HFFc6 (cell line): ENCODE measurements around the gene FBXW12. TPM values are rescaled to one million over a fixed set of nuclear protein-coding genes. Genes with fewer than 3 reads are reported as not detected.

ENCODE experiments used
- DNase-seq: peaks from one replicate; pipeline ENCODE4 v3.0.0-alpha.2; 2018
- H3K27ac Mint-ChIP-seq: 2 replicates; pipeline ENCODE4 v1.8.0; 2020; ENCODE audit warnings: mild to moderate bottlenecking, mixed read lengths
- H3K27me3 Mint-ChIP-seq: 2 replicates; pipeline ENCODE4 v1.8.0; 2021; ENCODE audit warnings: mild to moderate bottlenecking, moderate library complexity, mixed read lengths; ENCODE audit not compliant: insufficient read depth
- H3K36me3 Mint-ChIP-seq: 2 replicates; pipeline ENCODE4 v1.8.0; 2021; ENCODE audit warnings: low read depth, mixed read lengths
- H3K4me1 Mint-ChIP-seq: 2 replicates; pipeline ENCODE4 v1.8.0; 2020; ENCODE audit warnings: low read depth, mixed read lengths
- H3K4me3 Mint-ChIP-seq: 2 replicates; pipeline ENCODE4 v1.8.0; 2020; ENCODE audit warnings: mild to moderate bottlenecking, moderate library complexity, mixed read lengths
- H3K9me3 Mint-ChIP-seq: 2 replicates; pipeline ENCODE4 v1.8.0; 2020; ENCODE audit warnings: mild to moderate bottlenecking, mixed read lengths
- total RNA-seq, 6 experiments: library from RNA; stranded (reverse); fragmentation: NEBNext Ultra II Directional; extraction: Animal tissue kit (Norgen Biotek cat#: 25700); gene quantifications; 2 replicates in 1 of 6; 3 replicates in 5 of 6; pipeline ENCODE4 v1.2.3, GENCODE V29; 2021
- TF ChIP-seq, protein P1 (sequence below): fragments of 200-600 bp; sonication (generic); IDR thresholded peaks from 2 replicates; pipeline ENCODE4 v1.5.0; 2021; ENCODE audit warnings: antibody characterized with exemption, mild to moderate bottlenecking

Gene FBXW12
- total RNA-seq, 6 experiments from 2014 or later, result not detected

DNA sequence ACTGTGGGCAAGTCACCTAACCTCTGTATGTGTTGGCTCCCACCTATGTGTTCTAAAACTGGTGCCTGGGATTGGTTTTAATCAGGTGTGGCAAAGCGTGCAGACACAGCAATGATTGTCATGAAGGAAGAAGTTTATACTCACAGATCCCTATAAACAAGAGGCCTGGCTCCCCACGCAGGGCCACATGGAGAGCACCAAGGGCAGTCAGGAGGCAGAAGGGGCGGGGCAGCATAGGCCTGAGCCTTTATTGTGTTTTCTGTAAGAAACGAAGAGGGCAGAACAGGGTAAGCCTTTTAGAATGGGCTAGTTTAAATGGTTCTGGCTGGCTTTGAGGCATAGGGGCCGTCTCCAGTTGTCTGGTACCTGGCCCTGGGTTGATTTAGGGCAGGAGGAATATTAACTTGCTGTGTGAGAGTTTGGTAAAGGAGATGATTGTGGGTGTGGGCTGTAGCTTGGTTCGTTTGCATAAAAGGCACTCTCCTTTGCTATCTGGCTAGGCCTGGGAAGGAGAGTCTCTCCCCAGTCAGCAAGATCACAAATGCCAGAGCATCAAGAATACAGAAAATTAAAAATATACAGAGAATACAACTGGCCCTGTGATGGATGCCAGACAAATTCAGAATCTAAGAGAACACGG lies 2.2 kb upstream of the FBXW12 start:
- H3K27me3 Mint-ChIP-seq, result peaks cover 34% of the 10 kb centered on the region
- TF ChIP-seq, protein P1, sequence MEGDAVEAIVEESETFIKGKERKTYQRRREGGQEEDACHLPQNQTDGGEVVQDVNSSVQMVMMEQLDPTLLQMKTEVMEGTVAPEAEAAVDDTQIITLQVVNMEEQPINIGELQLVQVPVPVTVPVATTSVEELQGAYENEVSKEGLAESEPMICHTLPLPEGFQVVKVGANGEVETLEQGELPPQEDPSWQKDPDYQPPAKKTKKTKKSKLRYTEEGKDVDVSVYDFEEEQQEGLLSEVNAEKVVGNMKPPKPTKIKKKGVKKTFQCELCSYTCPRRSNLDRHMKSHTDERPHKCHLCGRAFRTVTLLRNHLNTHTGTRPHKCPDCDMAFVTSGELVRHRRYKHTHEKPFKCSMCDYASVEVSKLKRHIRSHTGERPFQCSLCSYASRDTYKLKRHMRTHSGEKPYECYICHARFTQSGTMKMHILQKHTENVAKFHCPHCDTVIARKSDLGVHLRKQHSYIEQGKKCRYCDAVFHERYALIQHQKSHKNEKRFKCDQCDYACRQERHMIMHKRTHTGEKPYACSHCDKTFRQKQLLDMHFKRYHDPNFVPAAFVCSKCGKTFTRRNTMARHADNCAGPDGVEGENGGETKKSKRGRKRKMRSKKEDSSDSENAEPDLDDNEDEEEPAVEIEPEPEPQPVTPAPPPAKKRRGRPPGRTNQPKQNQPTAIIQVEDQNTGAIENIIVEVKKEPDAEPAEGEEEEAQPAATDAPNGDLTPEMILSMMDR, result no peak
- peaks cover 2% of the 10 kb centered on the region; the same call in 1 of the 2 replicates for H3K9me3 Mint-ChIP-seq
- no peak for DNase-seq
- H3K27ac Mint-ChIP-seq, result no peak overlapping the region
- no peak overlapping the region for H3K4me3 Mint-ChIP-seq
- no peaks in the 10 kb centered on the region for H3K4me1 Mint-ChIP-seq
- H3K36me3 Mint-ChIP-seq, result peaks cover 2% of the 10 kb centered on the region; the same call in 1 of the 2 replicates

DNA sequence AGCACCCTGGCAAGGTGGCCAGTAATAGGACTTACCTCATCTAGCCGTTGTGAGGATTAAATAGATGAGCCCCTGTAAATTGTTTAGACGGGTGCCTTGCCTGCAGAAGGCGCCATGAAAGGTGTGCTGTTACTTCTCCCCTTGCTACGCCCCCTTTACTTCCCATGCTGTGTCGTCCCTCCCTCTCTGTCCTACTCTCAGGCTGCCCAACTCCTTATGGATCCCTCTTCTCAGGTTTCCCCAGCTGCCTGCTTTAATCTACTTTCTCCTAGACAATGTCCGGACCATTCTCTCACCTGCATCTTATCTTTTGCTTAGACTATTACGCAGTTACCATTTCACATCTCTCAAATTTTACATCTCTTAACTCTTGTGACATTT lies 1.7 kb upstream of the FBXW12 start:
- H3K9me3 Mint-ChIP-seq, result no peaks in the 10 kb centered on the region
- no peaks in the 10 kb centered on the region for H3K36me3 Mint-ChIP-seq
- no peak for DNase-seq
- H3K27ac Mint-ChIP-seq, result no peak overlapping the region
- TF ChIP-seq, protein P1, result no peak
- H3K4me3 Mint-ChIP-seq, result no peak overlapping the region
- H3K4me1 Mint-ChIP-seq, result no peaks in the 10 kb centered on the region
- H3K27me3 Mint-ChIP-seq, result peaks cover 36% of the 10 kb centered on the region

DNA sequence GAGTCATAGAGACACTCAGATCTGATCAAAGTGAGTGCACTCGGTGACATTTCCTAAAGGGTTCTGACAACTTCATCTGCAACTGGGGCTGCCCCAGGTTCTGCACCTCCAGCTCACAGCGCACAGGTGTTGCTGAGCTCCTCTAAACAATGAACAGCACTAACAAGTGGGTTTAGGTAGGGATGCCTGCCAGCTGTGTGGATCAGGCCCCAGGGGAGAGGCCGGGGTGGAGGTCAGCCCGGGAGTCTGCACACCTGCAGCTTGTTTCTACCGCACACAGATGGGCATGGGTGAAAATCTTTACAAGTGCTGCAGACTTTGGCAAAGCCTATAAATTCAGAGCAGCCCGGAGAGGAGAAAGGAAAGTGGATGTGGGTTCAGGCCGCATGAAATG lies 355 bp downstream of the FBXW12 start:
- H3K4me3 Mint-ChIP-seq, result no peak overlapping the region
- DNase-seq, result no peak
- no peaks in the 10 kb centered on the region for H3K36me3 Mint-ChIP-seq
- no peak overlapping the region for H3K27ac Mint-ChIP-seq
- TF ChIP-seq, protein P1, result no peak
- no peaks in the 10 kb centered on the region for H3K4me1 Mint-ChIP-seq
- H3K9me3 Mint-ChIP-seq, result no peaks in the 10 kb centered on the region
- H3K27me3 Mint-ChIP-seq, result peaks cover 35% of the 10 kb centered on the region

DNA sequence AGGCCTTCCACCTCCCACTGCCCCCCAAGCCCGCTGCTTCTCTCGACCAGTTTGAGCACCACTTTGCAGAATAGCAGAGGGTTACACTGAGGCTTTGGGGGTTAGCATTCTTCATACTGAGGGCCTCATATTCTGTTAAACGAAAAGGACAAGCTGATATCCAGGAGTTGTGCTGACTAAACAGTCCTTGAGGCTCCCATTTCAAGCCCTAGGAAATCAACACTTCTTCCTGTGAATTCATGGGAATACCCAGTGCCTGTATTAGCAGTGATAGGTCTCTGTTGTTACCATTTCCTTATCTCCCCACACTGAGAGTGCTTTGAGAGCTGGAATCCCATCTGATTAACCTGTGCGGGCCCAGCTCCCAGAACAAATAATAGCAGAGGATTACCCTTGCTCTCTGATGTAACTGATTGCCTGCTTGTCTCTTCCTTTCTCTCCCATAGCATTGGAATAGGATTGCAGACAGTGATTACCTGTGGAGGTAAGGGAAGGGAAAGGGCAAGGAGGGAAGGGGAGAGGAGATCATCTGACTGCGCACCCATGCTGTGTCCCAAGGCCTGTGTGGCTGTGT lies 930 bp downstream of the FBXW12 start:
- Mint-ChIP-seq H3K27me3 (peaks cover 30% of the 10 kb centered on the region), H3K4me3 (no peak overlapping the region), H3K36me3 (no peaks in the 10 kb centered on the region), H3K4me1 (no peaks in the 10 kb centered on the region), H3K9me3 (no peaks in the 10 kb centered on the region), H3K27ac (no peak overlapping the region)
- DNase-seq, result no peak
- TF ChIP-seq, protein P1, result no peak

DNA sequence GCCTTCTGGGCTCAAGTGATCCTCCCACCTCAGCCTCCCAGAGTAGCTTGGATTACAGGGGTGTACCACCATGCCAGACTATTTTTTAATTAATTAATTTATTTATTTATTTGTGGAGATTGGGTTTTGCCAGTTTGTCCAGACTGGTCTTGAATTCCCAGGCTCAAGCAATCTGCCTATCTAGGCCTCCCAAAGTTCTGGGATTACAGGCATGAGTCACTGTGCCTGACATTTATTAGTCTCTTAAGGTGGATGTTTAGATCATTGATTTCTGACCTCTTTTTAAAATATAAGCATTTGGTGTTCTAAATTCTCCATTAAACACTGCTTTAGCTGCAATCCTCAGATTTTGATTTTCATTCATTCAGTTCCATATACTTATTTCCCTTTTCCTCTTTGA lies 15.6 kb downstream of the FBXW12 start:
- Mint-ChIP-seq H3K9me3 (peaks cover 10% of the 10 kb centered on the region), H3K36me3 (no peaks in the 10 kb centered on the region; the same call in 1 of the 2 replicates), H3K27ac (no peak overlapping the region), H3K4me3 (no peak overlapping the region), H3K27me3 (peaks cover 17% of the 10 kb centered on the region), H3K4me1 (no peaks in the 10 kb centered on the region)
- TF ChIP-seq, protein P1, result no peak
- no peak for DNase-seq
